ENCODE data around the gene TMEM269.

Gene TMEM269

DNA sequence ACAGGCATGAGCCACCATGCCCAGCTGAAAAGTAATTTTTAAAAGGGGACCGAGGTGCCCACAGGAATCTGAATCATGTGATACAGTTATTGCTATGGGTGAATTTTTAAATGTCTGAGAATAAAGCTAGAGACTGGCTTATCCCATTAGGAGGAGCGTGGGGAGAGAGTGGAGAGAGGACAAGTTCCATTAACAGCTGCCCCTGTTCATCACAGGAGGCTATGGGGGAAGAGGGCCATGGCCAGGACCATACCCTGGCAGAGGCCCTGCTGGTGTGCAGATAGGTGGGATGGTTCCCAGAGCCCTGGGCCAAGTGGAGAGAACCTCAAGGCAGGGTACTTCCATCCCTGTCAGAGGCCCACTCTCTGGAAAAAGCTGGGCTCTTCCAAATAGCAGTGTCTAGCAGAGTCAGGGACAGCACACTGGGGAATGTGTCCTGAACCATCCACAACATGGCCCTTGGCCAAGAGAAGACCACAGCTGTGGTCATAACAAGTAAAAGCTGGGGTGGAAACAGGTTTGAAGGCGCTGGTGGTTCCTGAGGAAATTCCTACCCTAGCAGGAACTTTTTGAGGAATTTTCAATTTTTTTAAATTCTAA lies 48.0 kb downstream of the TMEM269 start:
- CTCF ChIA-PET = interaction anchor here (0.6 kb wide), 1 partner anchor 1548 kb away, joined by 3 read pairs; no protein-coding TSS in a partner anchor
- Mint-ChIP-seq H3K9me3 (no peaks in the 10 kb centered on the region), H3K27me3 (no peaks in the 10 kb centered on the region), H3K27ac (no peak overlapping the region), H3K36me3 (no peaks in the 10 kb centered on the region), H3K4me1 (no peaks in the 10 kb centered on the region), H3K4me3 (no peak overlapping the region)
- no peak for DNase-seq

DNA sequence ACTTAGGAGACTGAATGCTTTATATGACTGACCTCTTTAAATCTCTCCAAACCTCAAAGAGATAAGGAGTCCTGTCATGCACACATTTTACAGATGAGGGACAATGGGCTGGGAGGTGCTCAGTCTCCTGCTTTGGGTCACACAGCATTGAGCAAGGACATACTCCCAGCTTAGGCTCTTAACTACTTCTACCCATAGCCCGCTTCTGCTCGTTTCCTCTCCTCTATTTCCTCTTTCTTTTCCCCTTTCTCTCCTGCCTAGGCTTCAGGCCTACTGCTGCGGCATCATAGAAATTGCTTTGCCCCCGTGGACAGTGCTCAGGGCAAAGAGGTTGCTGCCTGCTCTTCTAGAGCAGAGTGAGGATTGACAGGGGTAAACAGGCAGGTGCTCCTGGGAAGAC lies 49.2 kb downstream of the TMEM269 start:
- H3K4me3 Mint-ChIP-seq = no peak overlapping the region
- no peaks in the 10 kb centered on the region for H3K27me3 Mint-ChIP-seq
- DNase-seq = no peak
- no peaks in the 10 kb centered on the region for H3K36me3 Mint-ChIP-seq
- no peaks in the 10 kb centered on the region for H3K4me1 Mint-ChIP-seq
- CTCF ChIA-PET = no interaction called here
- no peaks in the 10 kb centered on the region for H3K9me3 Mint-ChIP-seq
- H3K27ac Mint-ChIP-seq = no peak overlapping the region

GRCh38 chr1:42834803-42835202 lies 50.0 kb downstream of the TMEM269 start:
- H3K4me3 Mint-ChIP-seq = no peak overlapping the region

DNA sequence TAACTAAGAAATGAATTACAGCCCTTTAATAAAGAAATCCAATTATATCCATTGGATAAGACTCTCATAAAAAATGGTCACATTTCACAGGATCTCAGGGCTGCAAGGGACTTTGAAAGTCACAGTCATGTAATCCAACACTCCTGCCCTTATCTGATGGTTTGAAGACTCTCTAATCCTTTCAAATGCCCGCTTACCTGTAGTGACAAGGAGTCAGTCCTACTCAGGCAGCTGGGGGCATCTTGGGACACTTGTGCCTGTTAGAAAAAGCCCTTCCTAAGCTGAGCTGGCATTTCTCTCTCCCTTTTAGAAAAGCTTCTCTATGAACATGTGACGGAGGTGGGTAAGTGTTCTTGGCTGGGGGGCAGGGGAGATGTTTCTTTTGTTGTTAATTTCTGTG lies 50.6 kb downstream of the TMEM269 start:
- DNase-seq = no peak
- Mint-ChIP-seq H3K4me1 (no peaks in the 10 kb centered on the region), H3K27me3 (no peaks in the 10 kb centered on the region), H3K4me3 (no peak overlapping the region), H3K27ac (no peak overlapping the region), H3K36me3 (no peaks in the 10 kb centered on the region), H3K9me3 (no peaks in the 10 kb centered on the region)
- CTCF ChIA-PET = no interaction called here

More at GRCh38 chr1:42834803-42835202, 50.0 kb downstream of the TMEM269 start:
- DNase-seq = no peak
- H3K36me3 Mint-ChIP-seq = no peaks in the 10 kb centered on the region
- H3K9me3 Mint-ChIP-seq = no peaks in the 10 kb centered on the region
- H3K4me1 Mint-ChIP-seq = no peaks in the 10 kb centered on the region
- CTCF ChIA-PET = interaction anchor here (0.9 kb wide), 1 partner anchor 239 kb away, joined by 3 read pairs; no protein-coding TSS in a partner anchor
- no peaks in the 10 kb centered on the region for H3K27me3 Mint-ChIP-seq
- no peak overlapping the region for H3K27ac Mint-ChIP-seq

- Mint-ChIP-seq H3K4me1 (no peaks in the 10 kb centered on the region), H3K36me3 (no peaks in the 10 kb centered on the region), H3K4me3 (no peak overlapping the region), H3K9me3 (no peaks in the 10 kb centered on the region), H3K27ac (no peak overlapping the region), H3K27me3 (no peaks in the 10 kb centered on the region)
- CTCF ChIA-PET = no interaction called here
- no peak for DNase-seq
These were observed 52.9 kb downstream of the TMEM269 start for GRCh38 chr1:42837709-42838108.

- Mint-ChIP-seq H3K9me3 (no peaks in the 10 kb centered on the region), H3K36me3 (peaks cover 3% of the 10 kb centered on the region)
These were observed 53.8 kb downstream of the TMEM269 start for GRCh38 chr1:42838482-42839190.

GRCh38 chr1:42841010-42841409 lies 56.2 kb downstream of the TMEM269 start:
- CTCF ChIA-PET = no interaction called here
- Mint-ChIP-seq H3K36me3 (peaks cover 3% of the 10 kb centered on the region), H3K4me3 (no peak overlapping the region)

More at GRCh38 chr1:42838482-42839190, 53.8 kb downstream of the TMEM269 start:
- Mint-ChIP-seq H3K27me3 (no peaks in the 10 kb centered on the region), H3K4me3 (no peak overlapping the region), H3K27ac (no peak overlapping the region), H3K4me1 (no peaks in the 10 kb centered on the region)
- DNase-seq = no peak
- CTCF ChIA-PET = no interaction called here

DNA sequence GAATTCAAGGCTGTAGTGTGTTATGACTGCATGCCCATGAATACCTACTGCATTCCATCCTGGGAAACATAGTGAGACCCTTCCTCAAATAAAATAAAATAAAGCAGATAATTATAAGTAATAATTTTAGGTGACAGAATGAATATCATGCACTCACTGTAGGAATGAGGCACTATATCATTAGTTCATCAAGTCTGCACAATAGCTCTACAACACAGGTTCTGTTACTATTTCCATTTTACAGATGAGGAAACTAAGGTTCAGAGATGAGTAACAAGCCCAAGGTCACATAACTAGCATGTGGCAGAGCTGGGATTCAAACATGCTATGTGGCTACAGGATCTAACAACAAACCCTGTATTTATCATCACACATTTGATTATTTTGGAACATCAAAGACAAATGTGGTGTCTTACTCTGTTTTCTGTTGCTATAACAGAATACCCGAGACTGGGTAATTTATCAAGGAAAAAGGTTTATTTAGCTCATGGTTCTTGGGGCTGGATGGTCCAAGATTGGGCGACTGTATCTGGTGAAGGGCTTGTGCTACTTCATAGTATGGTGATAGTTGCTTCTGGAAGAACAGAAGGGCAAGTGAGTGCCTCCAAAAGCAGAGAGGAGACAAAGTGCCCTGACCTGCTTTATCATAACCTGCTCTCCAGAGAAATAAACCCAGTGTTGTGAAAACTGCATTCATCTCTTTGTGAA lies 56.8 kb downstream of the TMEM269 start:
- H3K36me3 Mint-ChIP-seq = peaks cover 3% of the 10 kb centered on the region
- H3K9me3 Mint-ChIP-seq = no peaks in the 10 kb centered on the region
- CTCF ChIA-PET = no interaction called here
- no peak for DNase-seq
- H3K4me1 Mint-ChIP-seq = peaks cover 7% of the 10 kb centered on the region
- no peak overlapping the region for H3K4me3 Mint-ChIP-seq
- H3K27me3 Mint-ChIP-seq = no peaks in the 10 kb centered on the region
- H3K27ac Mint-ChIP-seq = no peak overlapping the region

More at GRCh38 chr1:42841010-42841409, 56.2 kb downstream of the TMEM269 start:
- Mint-ChIP-seq H3K27ac (no peak overlapping the region), H3K4me1 (peaks cover 5% of the 10 kb centered on the region), H3K27me3 (no peaks in the 10 kb centered on the region), H3K9me3 (no peaks in the 10 kb centered on the region)
- DNase-seq = no peak

GRCh38 chr1:42844592-42845140 lies 59.9 kb downstream of the TMEM269 start:
- H3K36me3 Mint-ChIP-seq = peaks cover 7% of the 10 kb centered on the region

DNA sequence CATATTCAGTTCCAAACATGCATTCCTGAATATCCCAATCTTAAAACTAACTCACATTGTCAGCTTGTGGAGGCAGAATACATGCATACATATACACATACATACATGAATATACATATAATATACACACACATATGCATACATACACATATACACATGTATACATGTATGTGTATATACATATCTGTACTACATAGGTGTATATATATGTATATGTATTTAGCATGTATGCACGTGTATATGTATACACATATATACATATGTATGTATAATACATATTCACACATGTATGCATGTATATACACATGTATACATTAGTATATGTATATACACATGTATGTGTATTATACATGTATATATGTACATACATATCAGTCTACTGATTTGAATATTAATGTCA lies 60.4 kb downstream of the TMEM269 start:
- H3K4me3 Mint-ChIP-seq = no peak overlapping the region
- peaks cover 29% of the 10 kb centered on the region for H3K4me1 Mint-ChIP-seq
- no peak for DNase-seq
- CTCF ChIA-PET = interaction anchor here (0.8 kb wide), 1 partner anchor 83 kb away, joined by 5 read pairs; no protein-coding TSS in a partner anchor
- no peaks in the 10 kb centered on the region for H3K9me3 Mint-ChIP-seq
- no peak overlapping the region for H3K27ac Mint-ChIP-seq
- peaks cover 10% of the 10 kb centered on the region for H3K36me3 Mint-ChIP-seq
- no peaks in the 10 kb centered on the region for H3K27me3 Mint-ChIP-seq

More at GRCh38 chr1:42844592-42845140, 59.9 kb downstream of the TMEM269 start:
- no peak for DNase-seq
- CTCF ChIA-PET = interaction anchor here (0.8 kb wide), 1 partner anchor 82 kb away, joined by 5 read pairs; no protein-coding TSS in a partner anchor
- no peak overlapping the region for H3K4me3 Mint-ChIP-seq
- H3K27ac Mint-ChIP-seq = no peak overlapping the region
- peaks cover 28% of the 10 kb centered on the region for H3K4me1 Mint-ChIP-seq
- no peaks in the 10 kb centered on the region for H3K9me3 Mint-ChIP-seq
- no peaks in the 10 kb centered on the region for H3K27me3 Mint-ChIP-seq

DNA sequence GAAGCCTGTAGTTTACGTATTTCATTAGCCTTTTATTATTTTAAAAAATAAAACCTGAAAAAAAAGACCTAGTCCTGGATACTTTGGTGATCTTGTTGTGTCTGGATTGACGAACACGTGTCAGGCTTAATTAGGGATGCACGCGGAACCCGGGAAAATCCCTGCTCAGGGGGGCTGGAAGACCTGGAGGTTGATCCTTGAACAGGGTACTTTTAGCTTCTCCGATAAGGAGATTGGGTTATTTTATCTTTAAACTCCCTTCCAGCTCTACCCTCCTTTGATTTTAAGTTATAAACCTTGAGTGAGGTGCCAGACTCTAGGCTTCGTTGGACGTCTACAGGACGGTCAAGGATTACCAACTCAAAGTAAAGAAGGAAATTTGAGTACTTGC lies 61.1 kb downstream of the TMEM269 start:
- Mint-ChIP-seq H3K27me3 (no peaks in the 10 kb centered on the region), H3K4me3 (peak overlapping the region; percentile 88), H3K9me3 (peaks cover 2% of the 10 kb centered on the region), H3K36me3 (peaks cover 17% of the 10 kb centered on the region), H3K4me1 (peaks cover 29% of the 10 kb centered on the region), H3K27ac (no peak overlapping the region)
- peak; percentile 26 for DNase-seq
- CTCF ChIA-PET = interaction anchor here (1.2 to 3.1 kb wide), 5 partner anchors 25 to 228 kb away, joined by 3 to 16 read pairs (median 7); no protein-coding TSS in a partner anchor

DNA sequence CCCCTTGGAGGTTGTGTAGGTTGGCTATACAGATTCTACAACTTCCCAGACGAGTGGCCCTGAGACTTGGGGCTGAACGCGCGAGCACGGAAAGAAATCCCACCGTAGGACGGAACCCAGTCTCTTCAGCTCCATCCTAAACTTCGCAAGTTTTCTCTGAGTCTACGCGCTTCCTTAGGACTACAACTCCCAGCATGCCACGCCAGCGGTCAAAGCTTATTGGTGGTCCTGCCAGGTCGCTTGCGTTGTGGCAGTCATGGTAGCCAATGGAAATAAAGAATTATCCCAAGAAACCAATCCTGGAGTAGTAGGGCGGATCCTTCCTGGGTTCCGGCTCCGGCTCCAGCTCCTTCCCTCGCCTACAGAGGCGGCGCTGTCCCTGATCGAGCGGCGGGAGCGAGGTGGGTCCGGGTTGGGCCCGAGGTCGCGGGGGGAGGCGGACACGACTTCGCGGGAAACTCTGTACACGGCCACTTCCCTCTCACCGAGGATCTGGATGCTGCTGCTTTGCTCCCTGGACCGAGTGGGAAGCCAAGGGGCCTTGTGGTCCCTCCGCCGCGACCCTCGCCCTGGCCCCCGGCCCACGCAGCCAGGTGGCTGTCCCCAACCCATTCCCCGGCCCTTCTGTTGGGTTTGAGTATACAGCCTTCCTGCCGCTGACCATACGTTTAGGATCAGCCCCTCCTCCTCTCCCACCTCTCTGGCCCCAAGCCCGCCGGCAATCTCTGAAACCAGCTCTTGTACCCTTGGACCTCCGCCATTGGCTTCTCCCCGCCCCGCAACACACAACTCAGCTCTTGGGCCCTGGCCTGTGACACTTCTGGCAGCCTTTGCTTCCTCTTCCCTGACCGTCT lies 61.7 kb downstream of the TMEM269 start, which contains the start of gene ZNF691:
Gene ZNF691, plus strand, starts transcription at position 357 of the 854 bp plus-strand sequence. CDS start 3,046 bp downstream, outside the sequence.
- Mint-ChIP-seq H3K27ac (peak within 1 kb of the TSS; percentile 78), H3K27me3 (no peaks in the 10 kb centered on the region), H3K4me1 (peaks cover 29% of the 10 kb centered on the region), H3K36me3 (peaks cover 23% of the 10 kb centered on the region), H3K9me3 (peaks cover 2% of the 10 kb centered on the region), H3K4me3 (peak within 1 kb of the TSS; percentile 88)
- DNase-seq = peak; percentile 95
- CTCF ChIA-PET = interaction anchor here (1.2 to 3.1 kb wide), 6 partner anchors 26 to 227 kb away, joined by 3 to 16 read pairs (median 6); no protein-coding TSS in a partner anchor

GRCh38 chr1:42847111-42847595 lies 62.4 kb downstream of the TMEM269 start:
- peaks cover 29% of the 10 kb centered on the region for H3K4me1 Mint-ChIP-seq
- peak overlapping the region; percentile 88 for H3K4me3 Mint-ChIP-seq
- H3K27ac Mint-ChIP-seq = peak overlapping the region; percentile 78

More at GRCh38 chr1:42847111-42847595, 62.4 kb downstream of the TMEM269 start:
- CTCF ChIA-PET = interaction anchor here (1.5 to 3.1 kb wide), 3 partner anchors 26 to 227 kb away, joined by 6 to 16 read pairs (median 7); no protein-coding TSS in a partner anchor
- H3K9me3 Mint-ChIP-seq = peaks cover 2% of the 10 kb centered on the region
- H3K36me3 Mint-ChIP-seq = peaks cover 26% of the 10 kb centered on the region
- no peaks in the 10 kb centered on the region for H3K27me3 Mint-ChIP-seq
- DNase-seq = peak; percentile 23
